ENCODE measurements around the gene CRADD.

CRADD gene

GRCh38 chr12:93713060-93713459 lies 35.9 kb downstream of the CRADD start:
- Histone ChIP-seq H3K4me1 (ENCODE audit: control insufficient read depth in 2 of 2, insufficient read depth in 2 of 2, low read length in 2 of 2) (no peaks in the 10 kb centered on the region), H3K9me3 (ENCODE audit: control insufficient read depth in 2 of 2, low read length in 2 of 2) (peaks cover 0 to 2% of the 10 kb centered on the region in 2 donors), H3K27ac (ENCODE audit: low read depth in 2 of 2, low read length in 2 of 2) (no peak overlapping the region), H3K4me3 (ENCODE audit: low read length in 2 of 2) (no peak overlapping the region), H3K36me3 (ENCODE audit: control insufficient read depth in 2 of 2, insufficient read depth in 2 of 2, low read length in 2 of 2) (no peaks in the 10 kb centered on the region), H3K9ac (ENCODE audit: low read depth in 1 of 2, low read length in 2 of 2) (no peak overlapping the region), H3K27me3 (ENCODE audit: control insufficient read depth in 2 of 2, insufficient read depth in 2 of 2, low read length in 2 of 2) (no peaks in the 10 kb centered on the region)

GRCh38 chr12:93713800-93714199 lies 36.6 kb downstream of the CRADD start:
- Histone ChIP-seq H3K36me3 (ENCODE audit: control insufficient read depth in 2 of 2, insufficient read depth in 2 of 2, low read length in 2 of 2) (no peaks in the 10 kb centered on the region), H3K4me3 (ENCODE audit: low read length in 2 of 2) (no peak overlapping the region), H3K27me3 (ENCODE audit: control insufficient read depth in 2 of 2, insufficient read depth in 2 of 2, low read length in 2 of 2) (no peaks in the 10 kb centered on the region), H3K9me3 (ENCODE audit: control insufficient read depth in 2 of 2, low read length in 2 of 2) (peaks cover 0 to 2% of the 10 kb centered on the region in 2 donors), H3K27ac (ENCODE audit: low read depth in 2 of 2, low read length in 2 of 2) (no peak overlapping the region), H3K9ac (ENCODE audit: low read depth in 1 of 2, low read length in 2 of 2) (no peak overlapping the region), H3K4me1 (ENCODE audit: control insufficient read depth in 2 of 2, insufficient read depth in 2 of 2, low read length in 2 of 2) (no peaks in the 10 kb centered on the region)

- no peaks in the 10 kb centered on the region for H3K27me3 ChIP-seq (ENCODE audit: control insufficient read depth in 2 of 2, insufficient read depth in 2 of 2, low read length in 2 of 2)
- H3K27ac ChIP-seq (ENCODE audit: low read depth in 2 of 2, low read length in 2 of 2) = no peak overlapping the region
- no peaks in the 10 kb centered on the region for H3K4me1 ChIP-seq (ENCODE audit: control insufficient read depth in 2 of 2, insufficient read depth in 2 of 2, low read length in 2 of 2)
- no peaks in the 10 kb centered on the region for H3K36me3 ChIP-seq (ENCODE audit: control insufficient read depth in 2 of 2, insufficient read depth in 2 of 2, low read length in 2 of 2)
- H3K9ac ChIP-seq (ENCODE audit: low read depth in 1 of 2, low read length in 2 of 2) = no peak overlapping the region
- H3K4me3 ChIP-seq (ENCODE audit: low read length in 2 of 2) = no peak overlapping the region
- peaks cover 0 to 2% of the 10 kb centered on the region in 2 donors for H3K9me3 ChIP-seq (ENCODE audit: control insufficient read depth in 2 of 2, low read length in 2 of 2)
These were observed 37.2 kb downstream of the CRADD start for GRCh38 chr12:93714382-93714781.

GRCh38 chr12:93719710-93720109 lies 42.5 kb downstream of the CRADD start:
- Histone ChIP-seq H3K9me3 (ENCODE audit: control insufficient read depth in 2 of 2, low read length in 2 of 2) (peaks cover 2 to 3% of the 10 kb centered on the region in 2 donors), H3K4me3 (ENCODE audit: low read length in 2 of 2) (no peak overlapping the region), H3K27me3 (ENCODE audit: control insufficient read depth in 2 of 2, insufficient read depth in 2 of 2, low read length in 2 of 2) (no peaks in the 10 kb centered on the region), H3K4me1 (ENCODE audit: control insufficient read depth in 2 of 2, insufficient read depth in 2 of 2, low read length in 2 of 2) (no peaks in the 10 kb centered on the region), H3K9ac (ENCODE audit: low read depth in 1 of 2, low read length in 2 of 2) (no peak overlapping the region), H3K36me3 (ENCODE audit: control insufficient read depth in 2 of 2, insufficient read depth in 2 of 2, low read length in 2 of 2) (no peaks in the 10 kb centered on the region), H3K27ac (ENCODE audit: low read depth in 2 of 2, low read length in 2 of 2) (no peak overlapping the region)

GRCh38 chr12:93720559-93720958 lies 43.4 kb downstream of the CRADD start:
- H3K9ac ChIP-seq (ENCODE audit: low read depth in 1 of 2, low read length in 2 of 2) = no peak overlapping the region
- H3K36me3 ChIP-seq (ENCODE audit: control insufficient read depth in 2 of 2, insufficient read depth in 2 of 2, low read length in 2 of 2) = no peaks in the 10 kb centered on the region
- no peak overlapping the region for H3K4me3 ChIP-seq (ENCODE audit: low read length in 2 of 2)
- H3K9me3 ChIP-seq (ENCODE audit: control insufficient read depth in 2 of 2, low read length in 2 of 2) = peaks cover 2 to 3% of the 10 kb centered on the region in 2 donors
- H3K27ac ChIP-seq (ENCODE audit: low read depth in 2 of 2, low read length in 2 of 2) = no peak overlapping the region
- no peaks in the 10 kb centered on the region for H3K4me1 ChIP-seq (ENCODE audit: control insufficient read depth in 2 of 2, insufficient read depth in 2 of 2, low read length in 2 of 2)
- no peaks in the 10 kb centered on the region for H3K27me3 ChIP-seq (ENCODE audit: control insufficient read depth in 2 of 2, insufficient read depth in 2 of 2, low read length in 2 of 2)

GRCh38 chr12:93722179-93722578 lies 45.0 kb downstream of the CRADD start:
- no peak overlapping the region for H3K27ac ChIP-seq (ENCODE audit: low read depth in 2 of 2, low read length in 2 of 2)
- H3K36me3 ChIP-seq (ENCODE audit: control insufficient read depth in 2 of 2, insufficient read depth in 2 of 2, low read length in 2 of 2) = no peaks in the 10 kb centered on the region
- no peaks in the 10 kb centered on the region for H3K4me1 ChIP-seq (ENCODE audit: control insufficient read depth in 2 of 2, insufficient read depth in 2 of 2, low read length in 2 of 2)
- no peak overlapping the region for H3K4me3 ChIP-seq (ENCODE audit: low read length in 2 of 2)
- peaks cover 2 to 3% of the 10 kb centered on the region in 2 donors for H3K9me3 ChIP-seq (ENCODE audit: control insufficient read depth in 2 of 2, low read length in 2 of 2)
- H3K27me3 ChIP-seq (ENCODE audit: control insufficient read depth in 2 of 2, insufficient read depth in 2 of 2, low read length in 2 of 2) = no peaks in the 10 kb centered on the region
- H3K9ac ChIP-seq (ENCODE audit: low read depth in 1 of 2, low read length in 2 of 2) = no peak overlapping the region

- no peaks in the 10 kb centered on the region for H3K4me1 ChIP-seq (ENCODE audit: control insufficient read depth in 2 of 2, insufficient read depth in 2 of 2, low read length in 2 of 2)
- no peak overlapping the region for H3K27ac ChIP-seq (ENCODE audit: low read depth in 2 of 2, low read length in 2 of 2)
- H3K4me3 ChIP-seq (ENCODE audit: low read length in 2 of 2) = no peak overlapping the region
- H3K36me3 ChIP-seq (ENCODE audit: control insufficient read depth in 2 of 2, insufficient read depth in 2 of 2, low read length in 2 of 2) = no peaks in the 10 kb centered on the region
- no peak overlapping the region for H3K9ac ChIP-seq (ENCODE audit: low read depth in 1 of 2, low read length in 2 of 2)
- H3K9me3 ChIP-seq (ENCODE audit: control insufficient read depth in 2 of 2, low read length in 2 of 2) = peaks cover 0 to 3% of the 10 kb centered on the region in 2 donors
- no peaks in the 10 kb centered on the region for H3K27me3 ChIP-seq (ENCODE audit: control insufficient read depth in 2 of 2, insufficient read depth in 2 of 2, low read length in 2 of 2)
These were observed 45.8 kb downstream of the CRADD start for GRCh38 chr12:93722835-93723567.

GRCh38 chr12:93723568-93723930 lies 46.4 kb downstream of the CRADD start:
- Histone ChIP-seq H3K4me3 (ENCODE audit: low read length in 2 of 2) (no peak overlapping the region), H3K4me1 (ENCODE audit: control insufficient read depth in 2 of 2, insufficient read depth in 2 of 2, low read length in 2 of 2) (no peaks in the 10 kb centered on the region), H3K27me3 (ENCODE audit: control insufficient read depth in 2 of 2, insufficient read depth in 2 of 2, low read length in 2 of 2) (no peaks in the 10 kb centered on the region), H3K27ac (ENCODE audit: low read depth in 2 of 2, low read length in 2 of 2) (no peak overlapping the region), H3K36me3 (ENCODE audit: control insufficient read depth in 2 of 2, insufficient read depth in 2 of 2, low read length in 2 of 2) (no peaks in the 10 kb centered on the region), H3K9ac (ENCODE audit: low read depth in 1 of 2, low read length in 2 of 2) (no peak overlapping the region), H3K9me3 (ENCODE audit: control insufficient read depth in 2 of 2, low read length in 2 of 2) (peaks cover 0 to 3% of the 10 kb centered on the region in 2 donors)

- Histone ChIP-seq H3K4me3 (ENCODE audit: low read length in 2 of 2) (no peak overlapping the region), H3K9ac (ENCODE audit: low read depth in 1 of 2, low read length in 2 of 2) (no peak overlapping the region), H3K4me1 (ENCODE audit: control insufficient read depth in 2 of 2, insufficient read depth in 2 of 2, low read length in 2 of 2) (no peaks in the 10 kb centered on the region)
These were observed 48.4 kb downstream of the CRADD start for GRCh38 chr12:93725531-93725930.

GRCh38 chr12:93727195-93727811 lies 50.1 kb downstream of the CRADD start:
- Histone ChIP-seq H3K27me3 (ENCODE audit: control insufficient read depth in 2 of 2, insufficient read depth in 2 of 2, low read length in 2 of 2) (no peaks in the 10 kb centered on the region), H3K27ac (ENCODE audit: low read depth in 2 of 2, low read length in 2 of 2) (no peak overlapping the region), H3K36me3 (ENCODE audit: control insufficient read depth in 2 of 2, insufficient read depth in 2 of 2, low read length in 2 of 2) (no peaks in the 10 kb centered on the region), H3K4me3 (ENCODE audit: low read length in 2 of 2) (no peak overlapping the region), H3K9me3 (ENCODE audit: control insufficient read depth in 2 of 2, low read length in 2 of 2) (no peaks in the 10 kb centered on the region), H3K4me1 (ENCODE audit: control insufficient read depth in 2 of 2, insufficient read depth in 2 of 2, low read length in 2 of 2) (no peaks in the 10 kb centered on the region), H3K9ac (ENCODE audit: low read depth in 1 of 2, low read length in 2 of 2) (no peak overlapping the region)

More at GRCh38 chr12:93725531-93725930, 48.4 kb downstream of the CRADD start:
- Histone ChIP-seq H3K27ac (ENCODE audit: low read depth in 2 of 2, low read length in 2 of 2) (no peak overlapping the region), H3K36me3 (ENCODE audit: control insufficient read depth in 2 of 2, insufficient read depth in 2 of 2, low read length in 2 of 2) (no peaks in the 10 kb centered on the region), H3K27me3 (ENCODE audit: control insufficient read depth in 2 of 2, insufficient read depth in 2 of 2, low read length in 2 of 2) (no peaks in the 10 kb centered on the region), H3K9me3 (ENCODE audit: control insufficient read depth in 2 of 2, low read length in 2 of 2) (peaks cover 0 to under 1% of the 10 kb centered on the region in 2 donors)

All from mucosa of rectum (tissue), 2 donors.